Subcutaneous abdominal adipose tissue (tissue), 5 donors: Measurements from ENCODE around the gene KHDC4.

ENCODE experiments used
- H3K27ac ChIP-seq: one replicate; pipeline ENCODE4 v1.7.0; 2013; ENCODE audit warnings: low read depth, mild to moderate bottlenecking, inconsistent platforms, low read length, moderate library complexity
- H3K27me3 ChIP-seq, 5 donors: one replicate each; pipeline ENCODE4 v1.7.0; 2013; ENCODE audit warnings: low read length in 5 of 5, inconsistent platforms in 1 of 5; ENCODE audit not compliant: control insufficient read depth in 5 of 5, insufficient read depth in 4 of 5
- H3K36me3 ChIP-seq, 5 donors: one replicate each; pipeline ENCODE4 v1.7.0; 2013; ENCODE audit warnings: low read length in 5 of 5; ENCODE audit not compliant: control insufficient read depth in 5 of 5, insufficient read depth in 5 of 5
- H3K4me1 ChIP-seq, 5 donors: one replicate each; pipeline ENCODE4 v1.7.0; 2013; ENCODE audit warnings: low read length in 5 of 5, mild to moderate bottlenecking in 3 of 5, moderate library complexity in 1 of 5; ENCODE audit not compliant: control insufficient read depth in 5 of 5, insufficient read depth in 5 of 5
- H3K4me3 ChIP-seq, 5 donors: one replicate each; pipeline ENCODE4 v1.7.0; 2013; ENCODE audit warnings: low read length in 5 of 5, low read depth in 1 of 5
- H3K9ac ChIP-seq, 5 donors: one replicate each; pipeline ENCODE4 v1.7.0; 2013; ENCODE audit warnings: low read length in 5 of 5, mild to moderate bottlenecking in 4 of 5, moderate library complexity in 3 of 5
- H3K9me3 ChIP-seq, 5 donors: one replicate each; pipeline ENCODE4 v1.7.0; 2013; ENCODE audit warnings: low read length in 5 of 5; ENCODE audit not compliant: control insufficient read depth in 5 of 5
- donor health status: healthy.
- donor health status: healthy.
- donor health status: healthy.
- donor health status: healthy.
- donor health status: healthy.

KHDC4 gene

GRCh38 chr1:155976913-155977689 is 42.9 kb upstream of the KHDC4 start:
- Histone ChIP-seq H3K4me3 (peak overlapping the region; percentile 77 to 98 (median 88)), H3K27ac (peak overlapping the region; percentile 99), H3K27me3 (no peaks in the 10 kb centered on the region), H3K9me3 (no peaks in the 10 kb centered on the region), H3K9ac (peak overlapping the region; percentile 86 to 93 (median 89)), H3K4me1 (peaks cover 41 to 95% (median 88%) of the 10 kb centered on the region in 5 donors), H3K36me3 (peaks cover 0 to 9% (median 2%) of the 10 kb centered on the region in 5 donors)

GRCh38 chr1:155976062-155976912 is 42.1 kb upstream of the KHDC4 start:
- H3K36me3 ChIP-seq, result peaks cover 0 to 10% (median 3%) of the 10 kb centered on the region in 5 donors
- peak overlapping the region; percentile 86 to 93 (median 89) for H3K9ac ChIP-seq
- H3K27ac ChIP-seq, result peak overlapping the region; percentile 99
- peaks cover 35 to 93% (median 88%) of the 10 kb centered on the region in 5 donors for H3K4me1 ChIP-seq
- H3K27me3 ChIP-seq, result no peaks in the 10 kb centered on the region
- peak overlapping the region; percentile 77 to 98 (median 88) for H3K4me3 ChIP-seq
- H3K9me3 ChIP-seq, result no peaks in the 10 kb centered on the region

GRCh38 chr1:155975375-155976061 is 41.3 kb upstream of the KHDC4 start:
- peak overlapping the region; percentile 99 for H3K27ac ChIP-seq
- H3K36me3 ChIP-seq, result peaks cover 0 to 10% (median 5%) of the 10 kb centered on the region in 5 donors
- H3K4me3 ChIP-seq, result peak overlapping the region; percentile 77 to 98 (median 88)
- H3K9ac ChIP-seq, result peak overlapping the region; percentile 77 to 93 (median 89)
- H3K9me3 ChIP-seq, result no peaks in the 10 kb centered on the region
- H3K27me3 ChIP-seq, result no peaks in the 10 kb centered on the region
- peaks cover 31 to 93% (median 88%) of the 10 kb centered on the region in 5 donors for H3K4me1 ChIP-seq

GRCh38 chr1:155974208-155975115 is 40.2 kb upstream of the KHDC4 start:
- Histone ChIP-seq H3K4me1 (peaks cover 34 to 93% (median 88%) of the 10 kb centered on the region in 5 donors), H3K9me3 (no peaks in the 10 kb centered on the region), H3K4me3 (peak overlapping the region; percentile 77 to 98 (median 88)), H3K27me3 (no peaks in the 10 kb centered on the region), H3K9ac (peak overlapping the region in 4 of 5 donors; percentile 46 to 93 (median 84)), H3K36me3 (peaks cover 0 to 15% (median 6%) of the 10 kb centered on the region in 5 donors), H3K27ac (peak overlapping the region; percentile 99)

GRCh38 chr1:155973723-155974122 is 39.5 kb upstream of the KHDC4 start:
- H3K4me1 ChIP-seq, result peaks cover 37 to 93% (median 88%) of the 10 kb centered on the region in 5 donors
- no peaks in the 10 kb centered on the region for H3K9me3 ChIP-seq
- H3K9ac ChIP-seq, result peak overlapping the region in 1 of 5 donors; percentile 38
- peaks cover 0 to 22% (median 13%) of the 10 kb centered on the region in 5 donors for H3K36me3 ChIP-seq
- H3K27ac ChIP-seq, result peak overlapping the region; percentile 99
- no peaks in the 10 kb centered on the region for H3K27me3 ChIP-seq
- H3K4me3 ChIP-seq, result peak overlapping the region in 1 of 5 donors; percentile 7

- Histone ChIP-seq H3K36me3 (peaks cover 0 to 37% (median 29%) of the 10 kb centered on the region in 5 donors), H3K27ac (peak overlapping the region; percentile 11), H3K9me3 (no peaks in the 10 kb centered on the region), H3K9ac (peak overlapping the region in 1 of 5 donors; percentile 27), H3K4me1 (peaks cover 45 to 99% (median 98%) of the 10 kb centered on the region in 5 donors), H3K4me3 (peak overlapping the region in 1 of 5 donors; percentile 25), H3K27me3 (no peaks in the 10 kb centered on the region)
Measured at GRCh38 chr1:155971910-155972809, 37.9 kb upstream of the KHDC4 start.

- Histone ChIP-seq H3K4me3 (peak overlapping the region in 3 of 5 donors; percentile 17 to 35 (median 21)), H3K9me3 (no peaks in the 10 kb centered on the region), H3K27ac (peak overlapping the region; percentile 81), H3K4me1 (peaks cover 46 to 99% (median 93%) of the 10 kb centered on the region in 5 donors), H3K9ac (peak overlapping the region in 3 of 5 donors; percentile 57 to 77 (median 57)), H3K27me3 (no peaks in the 10 kb centered on the region), H3K36me3 (peaks cover 0 to 52% (median 44%) of the 10 kb centered on the region in 5 donors)
Measured at GRCh38 chr1:155970531-155971167, 36.4 kb upstream of the KHDC4 start.

- Histone ChIP-seq H3K9me3 (no peaks in the 10 kb centered on the region), H3K36me3 (peaks cover 3 to 65% (median 55%) of the 10 kb centered on the region in 5 donors), H3K27ac (peak overlapping the region; percentile 81), H3K4me3 (peak overlapping the region in 1 of 5 donors; percentile 23), H3K4me1 (peaks cover 41 to 93% (median 80%) of the 10 kb centered on the region in 5 donors), H3K9ac (peak overlapping the region in 2 of 5 donors; percentile 15 to 57), H3K27me3 (no peaks in the 10 kb centered on the region)
Measured at GRCh38 chr1:155969377-155969791, 35.2 kb upstream of the KHDC4 start.
